ENCODE results near the gene UFSP1.

The UFSP1 gene

GRCh38 chr7:100873599-100874299 is 15.8 kb downstream of the UFSP1 start:
- TF ChIP-seq, protein P1, sequence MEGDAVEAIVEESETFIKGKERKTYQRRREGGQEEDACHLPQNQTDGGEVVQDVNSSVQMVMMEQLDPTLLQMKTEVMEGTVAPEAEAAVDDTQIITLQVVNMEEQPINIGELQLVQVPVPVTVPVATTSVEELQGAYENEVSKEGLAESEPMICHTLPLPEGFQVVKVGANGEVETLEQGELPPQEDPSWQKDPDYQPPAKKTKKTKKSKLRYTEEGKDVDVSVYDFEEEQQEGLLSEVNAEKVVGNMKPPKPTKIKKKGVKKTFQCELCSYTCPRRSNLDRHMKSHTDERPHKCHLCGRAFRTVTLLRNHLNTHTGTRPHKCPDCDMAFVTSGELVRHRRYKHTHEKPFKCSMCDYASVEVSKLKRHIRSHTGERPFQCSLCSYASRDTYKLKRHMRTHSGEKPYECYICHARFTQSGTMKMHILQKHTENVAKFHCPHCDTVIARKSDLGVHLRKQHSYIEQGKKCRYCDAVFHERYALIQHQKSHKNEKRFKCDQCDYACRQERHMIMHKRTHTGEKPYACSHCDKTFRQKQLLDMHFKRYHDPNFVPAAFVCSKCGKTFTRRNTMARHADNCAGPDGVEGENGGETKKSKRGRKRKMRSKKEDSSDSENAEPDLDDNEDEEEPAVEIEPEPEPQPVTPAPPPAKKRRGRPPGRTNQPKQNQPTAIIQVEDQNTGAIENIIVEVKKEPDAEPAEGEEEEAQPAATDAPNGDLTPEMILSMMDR (IDR thresholded peaks at IDR 0.05; ENCODE audit: low read length, missing control alignments): no peak
- no peak overlapping the region for H3K4me3 ChIP-seq (replicated peaks; ENCODE audit: low read depth, low read length)
- no peak for DNase-seq (ENCODE audit: low read depth)

- DNase-seq (ENCODE audit: low read depth): no peak
- peak overlapping the region; percentile 94 for H3K4me3 ChIP-seq (replicated peaks; ENCODE audit: low read depth, low read length)
- TF ChIP-seq, protein P1 (IDR thresholded peaks at IDR 0.05; ENCODE audit: low read length, missing control alignments): no peak
Measured at GRCh38 chr7:100867776-100868485, 21.6 kb downstream of the UFSP1 start.

DNA sequence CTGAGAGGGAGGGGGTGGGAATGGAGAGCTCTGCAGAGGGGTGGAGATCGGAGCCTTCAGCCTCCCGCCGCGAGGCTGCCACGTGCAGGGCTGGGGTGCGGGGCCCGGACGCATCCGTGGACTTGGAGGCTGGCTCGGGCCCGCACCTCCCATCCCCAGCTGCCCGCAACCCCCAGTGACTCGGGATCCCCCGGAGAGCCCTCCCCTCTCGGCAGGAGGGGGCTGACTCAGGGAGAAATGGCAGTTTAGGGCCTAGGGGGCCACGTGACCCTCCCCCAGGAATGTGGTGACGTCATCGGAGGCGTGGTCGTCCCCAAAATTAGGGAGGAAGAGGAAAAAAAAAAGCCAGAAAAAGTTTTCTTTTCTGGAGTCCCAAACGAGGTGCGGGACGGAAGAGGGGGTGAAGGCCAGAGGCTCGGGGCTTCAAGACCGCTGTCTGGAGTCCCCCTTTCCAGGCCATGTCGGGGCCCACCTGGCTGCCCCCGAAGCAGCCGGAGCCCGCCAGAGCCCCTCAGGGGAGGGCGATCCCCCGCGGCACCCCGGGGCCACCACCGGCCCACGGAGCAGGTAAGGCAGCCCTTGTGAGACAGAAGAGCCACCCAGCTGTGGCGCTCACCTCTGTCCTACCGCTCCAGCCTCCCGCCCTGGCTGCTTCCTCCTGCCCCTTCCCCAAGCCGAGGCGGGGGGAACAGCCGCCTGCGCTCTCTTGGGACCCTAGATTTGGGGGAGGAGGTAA is 22.3 kb downstream of the UFSP1 start, which contains the start of gene TRIP6:
TRIP6 (plus strand) TSS at position 348 of the 736 bp plus-strand sequence; CDS start at position 459, 111 bp downstream.
- peak; percentile 90 for DNase-seq (ENCODE audit: low read depth)
- H3K4me3 ChIP-seq (replicated peaks; ENCODE audit: low read depth, low read length): peak within 1 kb of the TSS; percentile 94
- TF ChIP-seq, protein P1 (IDR thresholded peaks at IDR 0.05; ENCODE audit: low read length, missing control alignments): no peak

DNA sequence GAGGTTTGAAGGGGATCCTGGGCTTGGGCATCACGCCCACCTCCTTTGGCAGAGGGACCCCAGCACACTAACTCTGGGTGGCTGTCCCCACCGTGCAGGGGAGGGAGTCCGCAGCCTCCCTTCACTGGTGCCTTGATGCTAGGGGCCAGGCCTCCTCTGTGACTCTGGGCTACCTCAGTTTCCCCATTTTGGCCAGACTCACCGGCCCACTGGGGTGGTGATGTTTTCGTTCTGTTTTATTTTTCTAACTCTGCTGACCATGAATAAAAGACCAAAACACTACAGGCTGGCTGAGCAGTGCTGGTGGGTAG is 22.8 kb downstream of the UFSP1 start:
- TF ChIP-seq, protein P1 (IDR thresholded peaks at IDR 0.05; ENCODE audit: low read length, missing control alignments): no peak
- peak overlapping the region; percentile 94 for H3K4me3 ChIP-seq (replicated peaks; ENCODE audit: low read depth, low read length)

GRCh38 chr7:100865938-100866728 is 23.4 kb downstream of the UFSP1 start:
- DNase-seq (ENCODE audit: low read depth): no peak
- TF ChIP-seq, protein P1 (IDR thresholded peaks at IDR 0.05; ENCODE audit: low read length, missing control alignments): no peak
- no peak overlapping the region for H3K4me3 ChIP-seq (replicated peaks; ENCODE audit: low read depth, low read length)

More for the DNA sequence above, 22.8 kb downstream of the UFSP1 start:
- DNase-seq (ENCODE audit: low read depth): no peak

GRCh38 chr7:100865372-100865911 is 24.1 kb downstream of the UFSP1 start:
- H3K4me3 ChIP-seq (replicated peaks; ENCODE audit: low read depth, low read length): no peak overlapping the region
- TF ChIP-seq, protein P1 (IDR thresholded peaks at IDR 0.05; ENCODE audit: low read length, missing control alignments): no peak
- DNase-seq (ENCODE audit: low read depth): no peak

Measured in fibroblast of pulmonary artery (primary cell).